AG04449 (cell line): Measurements from ENCODE around the gene WDFY2.

Experiments used
- CTCF ChIA-PET: fragments of 350-600 bp; formaldehyde crosslinking; extraction: SDS; loops from one replicate; lab custom pipeline; 2021; ENCODE audit warnings: antibody characterized with exemption; lab: Yijun Ruan, JAX
- POLR2A ChIA-PET: fragments of 400-600, 350-600 bp; formaldehyde crosslinking; extraction: SDS; loops from one replicate; lab custom pipeline; 2020; ENCODE audit warnings: antibody characterized with exemption, inconsistent platforms; lab: Yijun Ruan, JAX
- DNase-seq: peaks from one replicate; pipeline ENCODE4 v3.0.0-alpha.2; 2010; ENCODE audit warnings: low read depth, low spot score
- H3K4me3 ChIP-seq: 2 replicates; pipeline ENCODE4 v1.5.1; 2011; ENCODE audit warnings: low read depth, mild to moderate bottlenecking, control low read depth, low read length
- TF ChIP-seq, protein P1 (sequence below): IDR thresholded peaks from one replicate; pipeline ENCODE4 v1.5.1; 2011; ENCODE audit warnings: mild to moderate bottlenecking, moderate library complexity, low read length, control low read depth, inconsistent platforms; ENCODE audit not compliant: insufficient read depth; ENCODE audit errors: missing control alignments

WDFY2 gene

GRCh38 chr13:51600703-51601102 lies 16.4 kb downstream of the WDFY2 start:
- no peak overlapping the region for H3K4me3 ChIP-seq
- POLR2A ChIA-PET = no interaction called here
- DNase-seq = no peak
- TF ChIP-seq, protein P1, sequence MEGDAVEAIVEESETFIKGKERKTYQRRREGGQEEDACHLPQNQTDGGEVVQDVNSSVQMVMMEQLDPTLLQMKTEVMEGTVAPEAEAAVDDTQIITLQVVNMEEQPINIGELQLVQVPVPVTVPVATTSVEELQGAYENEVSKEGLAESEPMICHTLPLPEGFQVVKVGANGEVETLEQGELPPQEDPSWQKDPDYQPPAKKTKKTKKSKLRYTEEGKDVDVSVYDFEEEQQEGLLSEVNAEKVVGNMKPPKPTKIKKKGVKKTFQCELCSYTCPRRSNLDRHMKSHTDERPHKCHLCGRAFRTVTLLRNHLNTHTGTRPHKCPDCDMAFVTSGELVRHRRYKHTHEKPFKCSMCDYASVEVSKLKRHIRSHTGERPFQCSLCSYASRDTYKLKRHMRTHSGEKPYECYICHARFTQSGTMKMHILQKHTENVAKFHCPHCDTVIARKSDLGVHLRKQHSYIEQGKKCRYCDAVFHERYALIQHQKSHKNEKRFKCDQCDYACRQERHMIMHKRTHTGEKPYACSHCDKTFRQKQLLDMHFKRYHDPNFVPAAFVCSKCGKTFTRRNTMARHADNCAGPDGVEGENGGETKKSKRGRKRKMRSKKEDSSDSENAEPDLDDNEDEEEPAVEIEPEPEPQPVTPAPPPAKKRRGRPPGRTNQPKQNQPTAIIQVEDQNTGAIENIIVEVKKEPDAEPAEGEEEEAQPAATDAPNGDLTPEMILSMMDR = no peak
- CTCF ChIA-PET = interaction anchor here (0.6 to 1.8 kb wide), 3 partner anchors 9 to 39 kb away, joined by 3 to 4 read pairs (median 4); no protein-coding TSS in a partner anchor

GRCh38 chr13:51601601-51602565 lies 17.6 kb downstream of the WDFY2 start:
- TF ChIP-seq, protein P1 = no peak
- POLR2A ChIA-PET = no interaction called here
- no peak for DNase-seq
- no peak overlapping the region for H3K4me3 ChIP-seq
- CTCF ChIA-PET = interaction anchor here (1.4 to 1.7 kb wide), 2 partner anchors 9 to 11 kb away, joined by 4 read pairs; no protein-coding TSS in a partner anchor

- ChIA-PET POLR2A (no interaction called here), CTCF (no interaction called here)
- TF ChIP-seq, protein P1 = no peak
- no peak for DNase-seq
- no peak overlapping the region for H3K4me3 ChIP-seq
These were observed 19.5 kb downstream of the WDFY2 start for GRCh38 chr13:51603716-51604115.

DNA sequence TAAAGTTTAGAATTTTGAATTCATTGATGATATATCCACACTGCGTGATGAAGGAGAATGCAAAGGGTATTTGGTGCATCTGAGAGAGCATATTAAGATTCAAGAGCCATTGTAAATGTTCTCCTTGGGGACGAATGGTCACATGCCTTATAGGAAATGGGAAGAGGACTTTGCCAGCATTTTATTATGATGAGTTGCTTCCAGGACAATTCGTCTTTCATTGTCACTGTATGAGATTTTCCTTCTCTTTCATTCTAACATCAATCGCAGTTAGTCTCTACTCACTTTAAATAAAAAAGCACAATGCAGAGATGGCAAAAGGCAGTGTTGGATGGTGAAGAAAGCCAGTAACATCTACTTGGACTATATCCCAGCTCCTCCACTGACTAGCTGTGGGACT lies 21.4 kb downstream of the WDFY2 start:
- DNase-seq = no peak
- TF ChIP-seq, protein P1 = no peak
- ChIA-PET POLR2A (no interaction called here), CTCF (interaction anchor here (1.1 to 1.5 kb wide), 2 partner anchors 16 to 319 kb away, joined by 3 read pairs; no protein-coding TSS in a partner anchor)
- H3K4me3 ChIP-seq = no peak overlapping the region

DNA sequence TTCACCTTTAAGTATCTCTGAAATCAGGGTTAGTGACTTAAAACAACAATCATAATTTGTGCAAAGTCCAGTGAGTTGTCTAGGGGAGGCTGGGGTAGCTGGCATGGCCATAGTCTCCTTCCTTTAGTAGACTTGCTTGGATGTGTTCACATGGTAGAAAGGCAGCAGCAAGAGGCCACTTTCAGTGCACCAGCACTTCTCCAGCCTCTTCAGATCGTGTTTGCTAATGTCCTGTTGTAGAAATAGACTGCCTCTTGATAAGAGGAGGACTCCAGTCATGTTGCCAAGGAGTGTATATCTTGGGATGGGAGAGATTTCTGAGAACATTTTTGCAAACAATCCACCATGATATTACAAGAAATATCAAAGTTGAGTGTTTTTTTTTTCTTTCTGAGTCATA lies 22.9 kb downstream of the WDFY2 start:
- CTCF ChIA-PET = interaction anchor here (1.0 to 1.5 kb wide), 2 partner anchors 11 to 321 kb away, joined by 3 read pairs; no protein-coding TSS in a partner anchor
- POLR2A ChIA-PET = no interaction called here
- TF ChIP-seq, protein P1 = no peak
- no peak for DNase-seq
- no peak overlapping the region for H3K4me3 ChIP-seq

DNA sequence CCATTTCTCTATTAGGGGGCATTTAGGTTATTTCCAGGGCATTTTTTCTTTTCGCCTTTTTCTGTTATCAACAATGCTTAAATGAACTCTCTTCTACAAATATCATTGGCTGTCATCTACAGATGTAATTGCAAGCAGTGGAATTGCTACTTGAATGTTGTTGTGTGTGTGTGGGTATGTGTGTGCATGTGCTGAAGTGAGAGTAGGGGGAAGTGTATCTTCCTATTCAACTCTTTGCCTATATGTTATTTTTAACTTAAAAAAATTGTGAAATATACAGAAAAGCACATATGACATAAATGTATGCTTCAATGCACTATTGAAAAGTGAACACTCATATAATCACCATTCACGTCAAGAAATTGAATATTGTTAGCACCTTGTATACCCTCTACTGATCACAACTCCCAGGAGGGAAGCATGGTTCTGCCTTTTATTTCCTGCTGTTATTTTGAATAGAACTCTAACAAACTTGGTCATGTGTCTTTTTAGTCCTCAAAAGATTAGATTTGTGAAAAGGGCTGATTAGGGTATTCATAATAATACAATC lies 24.7 kb downstream of the WDFY2 start:
- TF ChIP-seq, protein P1 = no peak
- ChIA-PET CTCF (no interaction called here), POLR2A (no interaction called here)
- no peak overlapping the region for H3K4me3 ChIP-seq
- no peak for DNase-seq
